HepG2 (cell line): ENCODE measurements around the gene AATF. TPM values are rescaled to one million over a fixed set of nuclear protein-coding genes. Genes with fewer than 3 reads are reported as not detected.

Experiments
- ATAC-seq: fragments of 200-7000 bp; cut with Tn5 transposase; 3 replicates; pipeline ENCODE4 v1.9.1; 2020; ENCODE audit warnings: mild to moderate bottlenecking, moderate library complexity
- BruUV-seq: library from RNA; stranded (reverse); fragments of 400-500 nt; replicated peaks from 2 replicates; lab custom pipeline; 2021; lab: Mats Ljungman, UMichigan
- CTCF ChIA-PET: fragments of 300-600 bp; formaldehyde crosslinking; extraction: SDS; loops from one replicate; lab custom pipeline; 2021; ENCODE audit warnings: low total read pairs, inconsistent platforms, low intra/inter-chr PET ratio; lab: Yijun Ruan, JAX
- POLR2A ChIA-PET: fragments of 350-600 bp; sonication (Branson Sonifier 250); formaldehyde crosslinking; loops from one replicate; lab custom pipeline; 2020; ENCODE audit warnings: antibody characterized with exemption, inconsistent platforms; lab: Yijun Ruan, JAX
- DNase-seq: peaks from one replicate; pipeline ENCODE4 v3.0.0-alpha.2; 2015; ENCODE audit warnings: low spot score
- FAIRE-seq: peaks from 3 replicates; lab custom pipeline; 2011; peaks lifted over from hg19 to GRCh38; lab: Jason Lieb, UNC
- H2AFZ ChIP-seq: one replicate; pipeline ENCODE4 v1.6.1; 2011; ENCODE audit warnings: low read length, inconsistent platforms
- H3K27ac ChIP-seq: fragments of 300-600 bp; 3 replicates; pipeline ENCODE4 v1.8.0; 2011; ENCODE audit warnings: mixed run types, mild to moderate bottlenecking, mixed read lengths, low read length, inconsistent platforms; ENCODE audit not compliant: insufficient read depth; ENCODE audit errors: extremely low read length
- H3K27me3 ChIP-seq, 2 experiments: fragments of 200-600 bp in 1 of 2; 2 replicates in 1 of 2; 3 replicates in 1 of 2; pipeline versions ENCODE4 v1.6.0 to v1.8.0; 2011; ENCODE audit warnings: low read length in 2 of 2, mild to moderate bottlenecking in 2 of 2, moderate library complexity in 2 of 2, inconsistent platforms in 1 of 2; ENCODE audit not compliant: insufficient read depth in 2 of 2, control insufficient read depth in 1 of 2
- H3K36me3 ChIP-seq, 2 experiments: fragments of 200-600 bp in 1 of 2; replicated peaks in 1 of 2; 2 replicates in 1 of 2; 3 replicates in 1 of 2; pipeline versions ENCODE4 v1.5.1 to v1.8.0; 2011; ENCODE audit warnings: low read length in 2 of 2, inconsistent platforms in 1 of 2; ENCODE audit not compliant: insufficient read depth in 2 of 2, control insufficient read depth in 1 of 2
- H3K4me1 ChIP-seq: 2 replicates; pipeline ENCODE4 v1.5.1; 2012; ENCODE audit warnings: low read length, inconsistent platforms; ENCODE audit not compliant: insufficient read depth
- H3K4me2 ChIP-seq: 2 replicates; pipeline ENCODE4 v1.6.0; 2011; ENCODE audit warnings: low read depth, low read length, inconsistent platforms
- H3K4me3 ChIP-seq, 3 experiments: fragments of 200-600 bp in 1 of 3; sonication (generic), shearing (Covaris generic) in 1 of 3; replicated peaks in 1 of 3; 2 replicates each; pipeline ENCODE4 v1.5.1; 2011 to 2016; ENCODE audit warnings: low read length in 3 of 3, inconsistent platforms in 2 of 3, low read depth in 2 of 3, mild to moderate bottlenecking in 2 of 3, control low read depth in 1 of 3, mixed read lengths in 1 of 3; ENCODE audit not compliant: insufficient read depth in 1 of 3
- H3K79me2 ChIP-seq: one replicate; pipeline ENCODE4 v1.6.1; 2011; ENCODE audit warnings: low read length, inconsistent platforms; ENCODE audit not compliant: insufficient read depth
- H3K9ac ChIP-seq: 2 replicates; pipeline ENCODE4 v1.6.0; 2011; ENCODE audit warnings: mild to moderate bottlenecking, low read depth, low read length, inconsistent platforms; ENCODE audit not compliant: insufficient read depth
- H3K9me3 ChIP-seq: 2 replicates; pipeline ENCODE4 v1.5.1; 2012; ENCODE audit warnings: mild to moderate bottlenecking, low read length
- H4K20me1 ChIP-seq: 2 replicates; pipeline ENCODE4 v1.6.0; 2011; ENCODE audit warnings: inconsistent platforms, mild to moderate bottlenecking, low read length, moderate library complexity; ENCODE audit not compliant: insufficient read depth
- AKNA ChIP-seq: sonication (generic); formaldehyde crosslinking; IDR thresholded peaks from 2 replicates; pipeline ENCODE4 v1.4.0; 2020; ENCODE audit warnings: missing genetic modification reagents, borderline replicate concordance
- FOXJ3 ChIP-seq: sonication (generic); formaldehyde crosslinking; IDR thresholded peaks from 2 replicates; pipeline ENCODE4 v1.4.0; 2020; ENCODE audit warnings: missing genetic modification reagents, mild to moderate bottlenecking, borderline replicate concordance
- HDAC6 ChIP-seq: fragments of 200-600 bp; sonication (generic); IDR thresholded peaks from 2 replicates; pipeline ENCODE4 v1.7.0; 2017; ENCODE audit warnings: mild to moderate bottlenecking, antibody characterized with exemption, low read length, low read depth
- HNRNPK ChIP-seq: fragments of 200-400 bp; formaldehyde crosslinking; IDR thresholded peaks from 2 replicates; pipeline ENCODE4 v1.6.1; 2018; ENCODE audit warnings: low read length, low read depth, moderate library complexity, mild to moderate bottlenecking; ENCODE audit not compliant: poor library complexity, severe bottlenecking
- IRF2 ChIP-seq: IDR thresholded peaks from 2 replicates; pipeline ENCODE4 v1.6.1; 2018; ENCODE audit warnings: missing genetic modification reagents, missing compliant biosample characterization
- MTF1 ChIP-seq: sonication (generic); formaldehyde crosslinking; IDR thresholded peaks from 2 replicates; pipeline ENCODE4 v1.5.0; 2020; ENCODE audit warnings: missing genetic modification reagents
- RELA ChIP-seq: sonication (generic); formaldehyde crosslinking; IDR thresholded peaks from 2 replicates; pipeline ENCODE4 v1.4.0; 2020; ENCODE audit warnings: missing genetic modification reagents
- RFXAP ChIP-seq: sonication (generic); formaldehyde crosslinking; IDR thresholded peaks from 2 replicates; pipeline ENCODE4 v1.4.0; 2020; ENCODE audit warnings: missing genetic modification reagents, borderline replicate concordance
- SIX1 ChIP-seq: sonication (generic); formaldehyde crosslinking; IDR thresholded peaks from 2 replicates; pipeline ENCODE4 v1.4.0; 2020; ENCODE audit warnings: missing genetic modification reagents, borderline replicate concordance
- SP2 ChIP-seq: sonication (generic); formaldehyde crosslinking; IDR thresholded peaks from 2 replicates; pipeline ENCODE4 v1.5.1; 2020; ENCODE audit warnings: mild to moderate bottlenecking, missing genetic modification reagents
- ZNF121 ChIP-seq: sonication (generic); formaldehyde crosslinking; IDR thresholded peaks from 2 replicates; pipeline ENCODE4 v1.5.0; 2020; ENCODE audit warnings: mild to moderate bottlenecking, missing genetic modification reagents
- ZNF337 ChIP-seq: sonication (generic); formaldehyde crosslinking; IDR thresholded peaks from 2 replicates; pipeline ENCODE4 v1.5.1; 2020; ENCODE audit warnings: missing genetic modification reagents, low read depth, mild to moderate bottlenecking, borderline replicate concordance
- ZNF7 ChIP-seq: IDR thresholded peaks from 2 replicates; pipeline ENCODE4 v1.6.1; 2016; ENCODE audit warnings: missing biosample characterization, missing genetic modification reagents
- ZNF790 ChIP-seq: sonication (generic); formaldehyde crosslinking; IDR thresholded peaks from 2 replicates; pipeline ENCODE4 v1.8.0; 2022; ENCODE audit warnings: missing genetic modification reagents, mild to moderate bottlenecking, borderline replicate concordance
- WGBS: methylation state at CpG from one replicate; pipeline ENCODE4 v1.1.6; 2017; ENCODE audit warnings: low lambda C conversion rate; 5-methylcytosine and 5-hydroxymethylcytosine counted together
- in situ Hi-C: cut with HindIII; loops from 2 replicates; pipeline ENCODE4 v1.10.0; 2017; ENCODE audit warnings: low pct_unique_long_range_greater_than_20kb; ENCODE audit not compliant: extremely low pct_ligation_motif_present
- intact Hi-C: fragments of 100-400 bp; cut with micrococcal nuclease; formaldehyde crosslinking; loops from one replicate; pipeline ENCODE4 v1.10.0; 2022; ENCODE audit not compliant: unreplicated experiment
- polyA plus RNA-seq, 8 experiments: library from polyadenylated mRNA; depleted of rRNA in 3 of 8; stranded (reverse) in 7 of 8; unstranded in 1 of 8; fragments of >200 nt; fragmentation: Illumina TruSeq in 4 of 8; extraction: Trizol in 4 of 8; gene quantifications; 2 replicates each; pipeline versions ENCODE4 v1.2.1 to v1.2.3, GENCODE V29; 2011 to 2016; ENCODE audit warnings: low read depth in 4 of 8, missing spikeins in 1 of 8, mixed read lengths in 1 of 8; ENCODE audit not compliant: insufficient read depth in 1 of 8
- total RNA-seq, 5 experiments: library from RNA; depleted of rRNA; stranded (reverse); fragments of >200 nt; fragmentation: Illumina TruSeq; extraction: Trizol; gene quantifications; 2 replicates each; pipeline ENCODE4 v1.2.3, GENCODE V29; 2016; ENCODE audit warnings: low read depth in 1 of 5

Gene AATF
- total and polyA plus RNA-seq, 2 of the 13 experiments (the other 11 are each of a cell fraction or from before 2014, with no cell fraction given), result 9.1 to 53.3 TPM

DNA sequence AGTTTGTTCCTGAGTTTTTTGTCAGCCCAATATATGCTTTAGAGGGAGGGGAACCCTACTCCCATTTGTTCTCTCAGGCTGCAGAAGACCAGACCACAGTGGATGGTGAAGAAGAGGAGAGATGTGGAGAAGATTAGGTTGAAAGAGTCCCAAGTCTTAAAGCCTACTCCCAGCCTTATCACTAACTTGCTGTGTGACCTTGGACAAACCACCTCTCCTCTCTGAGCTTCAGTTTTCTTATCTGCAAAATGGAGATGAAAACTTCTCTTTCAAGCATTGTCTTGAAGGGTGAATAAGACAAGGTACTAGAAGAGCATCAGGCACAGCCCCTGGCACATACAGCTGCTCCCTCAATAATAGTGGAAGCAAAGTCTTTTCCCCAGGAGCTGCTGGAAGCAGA, 26.6 kb upstream of the AATF start:
- no peaks in the 10 kb centered on the region for H3K36me3 ChIP-seq
- no peak for ATAC-seq
- in situ Hi-C loops (no loop called here), intact Hi-C loops (no loop called here)
- H3K9me3 ChIP-seq, result no peaks in the 10 kb centered on the region
- POLR2A ChIA-PET, result interaction anchor here (1.4 kb wide), 1 partner anchor 27 kb away, joined by 3 read pairs; the partner anchor contains the start of gene AATF
- no peak overlapping the region for H3K4me3 ChIP-seq
- no peak for FAIRE-seq
- CTCF ChIA-PET, result no interaction called here
- BruUV-seq, result no TSS peak
- no peak overlapping the region for H3K4me2 ChIP-seq
- H3K27ac ChIP-seq, result no peak overlapping the region
- TF ChIP-seq ZNF790 (CRISPR knock-in tag) (no peak), ZNF337 (no peak), RELA (CRISPR knock-in tag) (no peak), FOXJ3 (no peak), SP2 (CRISPR knock-in tag) (no peak), IRF2 (CRISPR knock-in tag) (no peak), SIX1 (CRISPR knock-in tag) (no peak), ZNF121 (CRISPR knock-in tag) (no peak), RFXAP (no peak)
- no peak overlapping the region for H2AFZ ChIP-seq
- no peak for DNase-seq
- H3K9ac ChIP-seq, result no peak overlapping the region
- H3K27me3 ChIP-seq, result peaks cover 3 to 46% of the 10 kb centered on the region in 2 experiments; a peak in 4 of 5 replicates
- no peaks in the 10 kb centered on the region for H4K20me1 ChIP-seq
- peaks cover 32% of the 10 kb centered on the region for H3K4me1 ChIP-seq
- no peaks in the 10 kb centered on the region for H3K79me2 ChIP-seq

- Histone ChIP-seq H3K9ac (no peak overlapping the region), H3K4me2 (no peak overlapping the region), H3K27me3 (peaks cover 1 to 57% of the 10 kb centered on the region in 2 experiments; a peak in 4 of 5 replicates), H2AFZ (no peak overlapping the region), H3K79me2 (no peaks in the 10 kb centered on the region), H4K20me1 (no peaks in the 10 kb centered on the region), H3K4me1 (peaks cover 32% of the 10 kb centered on the region), H3K9me3 (no peaks in the 10 kb centered on the region), H3K4me3 (no peak overlapping the region), H3K27ac (no peak overlapping the region), H3K36me3 (no peaks in the 10 kb centered on the region)
- ChIA-PET POLR2A (no interaction called here), CTCF (no interaction called here)
- FAIRE-seq (no peak), ATAC-seq (no peak), DNase-seq (no peak)
- TF ChIP-seq MTF1 (CRISPR knock-in tag) (no peak), AKNA (no peak), HDAC6 (no peak), ZNF7 (CRISPR knock-in tag) (no peak), HNRNPK (no peak)
- in situ Hi-C loops (no loop called here), intact Hi-C loops (no loop called here)
- BruUV-seq, result no TSS peak
- WGBS, result 4% methylated on average over 1 of the region's 5 CpGs
Measured at GRCh38 chr17:36923814-36924221, 24.9 kb upstream of the AATF start.
